GM23338 (cell line): ENCODE data around the gene CNTNAP5. TPM values are rescaled to one million over a fixed set of nuclear protein-coding genes. Genes with fewer than 3 reads are reported as not detected.
A peak's percentile ranks its signal among the peaks of the same experiment; 100 is the strongest.

Experiments
- ATAC-seq: fragments of 200-7000 bp; cut with Tn5 transposase; 3 replicates; pipeline ENCODE4 v1.9.1; 2020
- DNase-seq: peaks from one replicate; pipeline ENCODE4 v3.0.0-alpha.2; 2015; ENCODE audit warnings: low spot score
- H2AFZ ChIP-seq: fragments of 200-600 bp; sonication (generic); 2 replicates; pipeline ENCODE4 v1.8.0; 2016; ENCODE audit warnings: antibody characterized with exemption, mild to moderate bottlenecking, moderate library complexity
- H3F3A ChIP-seq: fragments of 200-600 bp; sonication (generic); replicated peaks from 2 replicates; pipeline ENCODE4 v1.8.0; 2017; ENCODE audit warnings: antibody characterized with exemption, mixed run types, low read depth
- H3K27ac ChIP-seq: fragments of 200-600 bp; sonication (generic); 2 replicates; pipeline ENCODE4 v1.6.1; 2016; ENCODE audit warnings: low read depth
- H3K27me3 ChIP-seq: fragments of 200-600 bp; sonication (generic); 2 replicates; pipeline ENCODE4 v1.8.0; 2016; ENCODE audit warnings: mild to moderate bottlenecking, mixed run types, moderate library complexity; ENCODE audit not compliant: insufficient read depth
- H3K36me3 ChIP-seq: fragments of 200-600 bp; sonication (generic); 2 replicates; pipeline ENCODE4 v1.8.0; 2016; ENCODE audit warnings: mild to moderate bottlenecking; ENCODE audit not compliant: insufficient read depth
- H3K4me1 ChIP-seq: fragments of 200-600 bp; sonication (generic); 2 replicates; pipeline ENCODE4 v1.8.0; 2016; ENCODE audit warnings: mild to moderate bottlenecking, moderate library complexity; ENCODE audit not compliant: insufficient read depth
- H3K4me2 ChIP-seq: fragments of 200-600 bp; sonication (generic); 2 replicates; pipeline ENCODE4 v1.7.1; 2017; ENCODE audit warnings: mixed run types
- H3K4me3 ChIP-seq: fragments of 200-600 bp; sonication (generic); 2 replicates; pipeline ENCODE4 v1.6.1; 2016; ENCODE audit warnings: mixed run types
- H3K79me2 ChIP-seq: fragments of 200-600 bp; sonication (generic); replicated peaks from 2 replicates; pipeline ENCODE4 v1.8.0; 2017; ENCODE audit warnings: mild to moderate bottlenecking; ENCODE audit not compliant: insufficient read depth
- H3K9me2 ChIP-seq: fragments of 200-600 bp; sonication (generic); 2 replicates; pipeline ENCODE4 v1.8.0; 2017; ENCODE audit not compliant: insufficient read depth
- H4K20me1 ChIP-seq: fragments of 200-600 bp; sonication (generic); replicated peaks from 2 replicates; pipeline ENCODE4 v1.8.0; 2017; ENCODE audit warnings: mild to moderate bottlenecking; ENCODE audit not compliant: insufficient read depth
- H3K27ac Mint-ChIP-seq: 2 replicates; pipeline ENCODE4 v1.8.0; 2020; ENCODE audit warnings: inconsistent platforms, mild to moderate bottlenecking, moderate library complexity, mixed read lengths
- H3K27me3 Mint-ChIP-seq: 3 replicates; pipeline ENCODE4 v1.8.0; 2022; ENCODE audit warnings: low read depth, mild to moderate bottlenecking, moderate library complexity, mixed read lengths, inconsistent platforms; ENCODE audit not compliant: insufficient read depth, poor library complexity
- H3K36me3 Mint-ChIP-seq: 3 replicates; pipeline ENCODE4 v1.8.0; 2021; ENCODE audit warnings: low read depth, mild to moderate bottlenecking, inconsistent platforms, moderate library complexity, mixed read lengths
- H3K4me1 Mint-ChIP-seq: 3 replicates; pipeline ENCODE4 v1.8.0; 2020; ENCODE audit warnings: mild to moderate bottlenecking, inconsistent platforms, mixed read lengths
- H3K4me3 Mint-ChIP-seq: 3 replicates; pipeline ENCODE4 v1.8.0; 2021; ENCODE audit warnings: moderate library complexity, mild to moderate bottlenecking, inconsistent platforms, mixed read lengths
- H3K9me3 Mint-ChIP-seq: 3 replicates; pipeline ENCODE4 v1.8.0; 2020; ENCODE audit warnings: moderate library complexity, mild to moderate bottlenecking, inconsistent platforms, mixed read lengths
- CREB1 ChIP-seq: fragments of 250-450 bp; sonication (Bioruptor Pico); IDR thresholded peaks from 2 replicates; pipeline ENCODE4 v1.5.0; 2020; ENCODE audit warnings: low read depth, mild to moderate bottlenecking, moderate library complexity
- EZH2 ChIP-seq: fragments of 200-600 bp; sonication (generic); IDR thresholded peaks from one replicate; pipeline ENCODE4 v1.8.0; 2017; ENCODE audit warnings: antibody characterized with exemption, mild to moderate bottlenecking, low read depth; ENCODE audit not compliant: unreplicated experiment
- EZH2phosphoT487 ChIP-seq: fragments of 200-600 bp; sonication (generic); IDR thresholded peaks from one replicate; pipeline ENCODE4 v1.8.1; 2018; ENCODE audit warnings: antibody characterized with exemption; ENCODE audit not compliant: unreplicated experiment
- JUNB ChIP-seq: IDR thresholded peaks from one replicate; pipeline ENCODE4 v1.6.1; 2016; ENCODE audit warnings: antibody characterized with exemption; ENCODE audit not compliant: unreplicated experiment
- NANOG ChIP-seq: IDR thresholded peaks from 2 replicates; pipeline ENCODE4 v1.6.1; 2016; ENCODE audit warnings: antibody characterized with exemption, borderline replicate concordance
- STAT1 ChIP-seq: IDR thresholded peaks from one replicate; pipeline ENCODE4 v1.6.1; 2016; ENCODE audit warnings: antibody characterized with exemption; ENCODE audit not compliant: unreplicated experiment
- ZNF114 ChIP-seq: fragments of 250-450 bp; sonication (Bioruptor Pico); IDR thresholded peaks from 2 replicates; pipeline ENCODE4 v1.5.0; 2020; ENCODE audit warnings: mild to moderate bottlenecking, moderate library complexity
- ZNF331 ChIP-seq: fragments of 250-450 bp; sonication (Bioruptor Pico); IDR thresholded peaks from 2 replicates; pipeline ENCODE4 v1.5.0; 2020; ENCODE audit warnings: low read depth, mild to moderate bottlenecking, moderate library complexity
- polyA plus RNA-seq: library from polyadenylated mRNA; unstranded; fragments of >200 nt; fragmentation: Nextera tagmentation; extraction: Ambion mirVana; gene quantifications from 2 replicates; pipeline ENCODE4 v1.2.1, GENCODE V29; 2016
- total RNA-seq: library from RNA; depleted of rRNA; stranded (reverse); fragments of >200 nt; shearing (Covaris generic); gene quantifications from 2 replicates; pipeline ENCODE4 v1.2.3, GENCODE V29; 2014
- TF ChIP-seq, protein P1 (sequence below): fragments of 250-450 bp; sonication (Bioruptor Pico); IDR thresholded peaks from 2 replicates; pipeline ENCODE4 v1.5.0; 2020; ENCODE audit warnings: mild to moderate bottlenecking, moderate library complexity
- TF ChIP-seq, protein P2 (sequence below), 2 experiments: fragments of 200-600 bp in 1 of 2; sonication (generic) in 1 of 2; conservative IDR thresholded peaks; 2 replicates each; pipeline versions ENCODE4 v1.5.1 to v1.6.1; 2016 to 2017; ENCODE audit warnings: antibody characterized with exemption in 2 of 2, low read depth in 2 of 2, mild to moderate bottlenecking in 2 of 2, moderate library complexity in 1 of 2

Gene CNTNAP5
- total and polyA plus RNA-seq, 2 experiments from 2014 or later: 0.49 to 0.50 TPM

GRCh38 chr2:124316881-124317605 is 292.0 kb downstream of the CNTNAP5 start (continued):
- TF ChIP-seq, protein P1, sequence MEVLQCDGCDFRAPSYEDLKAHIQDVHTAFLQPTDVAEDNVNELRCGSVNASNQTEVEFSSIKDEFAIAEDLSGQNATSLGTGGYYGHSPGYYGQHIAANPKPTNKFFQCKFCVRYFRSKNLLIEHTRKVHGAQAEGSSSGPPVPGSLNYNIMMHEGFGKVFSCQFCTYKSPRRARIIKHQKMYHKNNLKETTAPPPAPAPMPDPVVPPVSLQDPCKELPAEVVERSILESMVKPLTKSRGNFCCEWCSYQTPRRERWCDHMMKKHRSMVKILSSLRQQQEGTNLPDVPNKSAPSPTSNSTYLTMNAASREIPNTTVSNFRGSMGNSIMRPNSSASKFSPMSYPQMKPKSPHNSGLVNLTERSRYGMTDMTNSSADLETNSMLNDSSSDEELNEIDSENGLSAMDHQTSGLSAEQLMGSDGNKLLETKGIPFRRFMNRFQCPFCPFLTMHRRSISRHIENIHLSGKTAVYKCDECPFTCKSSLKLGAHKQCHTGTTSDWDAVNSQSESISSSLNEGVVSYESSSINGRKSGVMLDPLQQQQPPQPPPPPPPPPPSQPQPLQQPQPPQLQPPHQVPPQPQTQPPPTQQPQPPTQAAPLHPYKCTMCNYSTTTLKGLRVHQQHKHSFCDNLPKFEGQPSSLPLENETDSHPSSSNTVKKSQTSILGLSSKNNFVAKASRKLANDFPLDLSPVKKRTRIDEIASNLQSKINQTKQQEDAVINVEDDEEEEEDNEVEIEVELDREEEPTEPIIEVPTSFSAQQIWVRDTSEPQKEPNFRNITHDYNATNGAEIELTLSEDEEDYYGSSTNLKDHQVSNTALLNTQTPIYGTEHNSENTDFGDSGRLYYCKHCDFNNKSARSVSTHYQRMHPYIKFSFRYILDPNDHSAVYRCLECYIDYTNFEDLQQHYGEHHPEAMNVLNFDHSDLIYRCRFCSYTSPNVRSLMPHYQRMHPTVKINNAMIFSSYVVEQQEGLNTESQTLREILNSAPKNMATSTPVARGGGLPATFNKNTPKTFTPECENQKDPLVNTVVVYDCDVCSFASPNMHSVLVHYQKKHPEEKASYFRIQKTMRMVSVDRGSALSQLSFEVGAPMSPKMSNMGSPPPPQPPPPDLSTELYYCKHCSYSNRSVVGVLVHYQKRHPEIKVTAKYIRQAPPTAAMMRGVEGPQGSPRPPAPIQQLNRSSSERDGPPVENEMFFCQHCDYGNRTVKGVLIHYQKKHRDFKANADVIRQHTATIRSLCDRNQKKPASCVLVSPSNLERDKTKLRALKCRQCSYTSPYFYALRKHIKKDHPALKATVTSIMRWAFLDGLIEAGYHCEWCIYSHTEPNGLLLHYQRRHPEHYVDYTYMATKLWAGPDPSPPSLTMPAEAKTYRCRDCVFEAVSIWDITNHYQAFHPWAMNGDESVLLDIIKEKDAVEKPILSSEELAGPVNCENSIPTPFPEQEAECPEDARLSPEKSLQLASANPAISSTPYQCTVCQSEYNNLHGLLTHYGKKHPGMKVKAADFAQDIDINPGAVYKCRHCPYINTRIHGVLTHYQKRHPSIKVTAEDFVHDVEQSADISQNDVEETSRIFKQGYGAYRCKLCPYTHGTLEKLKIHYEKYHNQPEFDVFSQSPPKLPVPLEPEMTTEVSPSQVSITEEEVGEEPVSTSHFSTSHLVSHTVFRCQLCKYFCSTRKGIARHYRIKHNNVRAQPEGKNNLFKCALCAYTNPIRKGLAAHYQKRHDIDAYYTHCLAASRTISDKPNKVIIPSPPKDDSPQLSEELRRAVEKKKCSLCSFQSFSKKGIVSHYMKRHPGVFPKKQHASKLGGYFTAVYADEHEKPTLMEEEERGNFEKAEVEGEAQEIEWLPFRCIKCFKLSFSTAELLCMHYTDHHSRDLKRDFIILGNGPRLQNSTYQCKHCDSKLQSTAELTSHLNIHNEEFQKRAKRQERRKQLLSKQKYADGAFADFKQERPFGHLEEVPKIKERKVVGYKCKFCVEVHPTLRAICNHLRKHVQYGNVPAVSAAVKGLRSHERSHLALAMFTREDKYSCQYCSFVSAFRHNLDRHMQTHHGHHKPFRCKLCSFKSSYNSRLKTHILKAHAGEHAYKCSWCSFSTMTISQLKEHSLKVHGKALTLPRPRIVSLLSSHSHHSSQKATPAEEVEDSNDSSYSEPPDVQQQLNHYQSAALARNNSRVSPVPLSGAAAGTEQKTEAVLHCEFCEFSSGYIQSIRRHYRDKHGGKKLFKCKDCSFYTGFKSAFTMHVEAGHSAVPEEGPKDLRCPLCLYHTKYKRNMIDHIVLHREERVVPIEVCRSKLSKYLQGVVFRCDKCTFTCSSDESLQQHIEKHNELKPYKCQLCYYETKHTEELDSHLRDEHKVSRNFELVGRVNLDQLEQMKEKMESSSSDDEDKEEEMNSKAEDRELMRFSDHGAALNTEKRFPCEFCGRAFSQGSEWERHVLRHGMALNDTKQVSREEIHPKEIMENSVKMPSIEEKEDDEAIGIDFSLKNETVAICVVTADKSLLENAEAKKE (CRISPR knock-in tag): no peak
- TF ChIP-seq CREB1 (CRISPR knock-in tag): no peak
- TF ChIP-seq, protein P2, sequence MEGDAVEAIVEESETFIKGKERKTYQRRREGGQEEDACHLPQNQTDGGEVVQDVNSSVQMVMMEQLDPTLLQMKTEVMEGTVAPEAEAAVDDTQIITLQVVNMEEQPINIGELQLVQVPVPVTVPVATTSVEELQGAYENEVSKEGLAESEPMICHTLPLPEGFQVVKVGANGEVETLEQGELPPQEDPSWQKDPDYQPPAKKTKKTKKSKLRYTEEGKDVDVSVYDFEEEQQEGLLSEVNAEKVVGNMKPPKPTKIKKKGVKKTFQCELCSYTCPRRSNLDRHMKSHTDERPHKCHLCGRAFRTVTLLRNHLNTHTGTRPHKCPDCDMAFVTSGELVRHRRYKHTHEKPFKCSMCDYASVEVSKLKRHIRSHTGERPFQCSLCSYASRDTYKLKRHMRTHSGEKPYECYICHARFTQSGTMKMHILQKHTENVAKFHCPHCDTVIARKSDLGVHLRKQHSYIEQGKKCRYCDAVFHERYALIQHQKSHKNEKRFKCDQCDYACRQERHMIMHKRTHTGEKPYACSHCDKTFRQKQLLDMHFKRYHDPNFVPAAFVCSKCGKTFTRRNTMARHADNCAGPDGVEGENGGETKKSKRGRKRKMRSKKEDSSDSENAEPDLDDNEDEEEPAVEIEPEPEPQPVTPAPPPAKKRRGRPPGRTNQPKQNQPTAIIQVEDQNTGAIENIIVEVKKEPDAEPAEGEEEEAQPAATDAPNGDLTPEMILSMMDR (conservative IDR thresholded peaks at IDR 0.05; ENCODE audit: low read depth in 2 of 2): no peak

DNA sequence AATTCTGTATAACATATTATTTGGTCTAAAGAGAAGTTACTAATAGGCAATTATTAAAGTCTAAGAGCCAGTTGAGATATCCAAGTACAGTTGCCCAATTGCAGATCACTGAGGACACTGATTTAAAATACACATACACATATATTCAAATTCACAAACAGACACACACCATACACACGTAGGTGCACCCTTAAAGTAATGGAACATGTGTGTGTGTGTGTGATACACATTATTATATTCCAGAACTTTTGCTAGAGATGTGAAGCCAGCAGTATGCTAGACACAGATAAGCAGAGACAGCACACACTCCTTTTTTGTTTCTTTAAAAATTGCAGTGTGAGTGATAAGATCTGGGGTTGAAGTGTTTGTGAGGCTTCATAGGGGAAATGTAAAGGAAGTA is 292.5 kb downstream of the CNTNAP5 start:
- H3K4me1 Mint-ChIP-seq: peaks cover 20% of the 10 kb centered on the region
- TF ChIP-seq EZH2phosphoT487: no peak
- TF ChIP-seq EZH2: no peak
- TF ChIP-seq ZNF331 (CRISPR knock-in tag): no peak
- no peak for TF ChIP-seq JUNB
- TF ChIP-seq ZNF114 (CRISPR knock-in tag): no peak
- TF ChIP-seq CREB1 (CRISPR knock-in tag): no peak
- TF ChIP-seq STAT1: no peak
- no peak for TF ChIP-seq NANOG

More for the DNA sequence above, 292.5 kb downstream of the CNTNAP5 start:
- Histone ChIP-seq H3F3A (no peaks in the 10 kb centered on the region), H3K27ac (no peak overlapping the region), H3K79me2 (no peaks in the 10 kb centered on the region), H3K9me2 (no peaks in the 10 kb centered on the region), H3K4me1 (peaks cover 8% of the 10 kb centered on the region), H3K4me2 (no peak overlapping the region), H3K36me3 (no peaks in the 10 kb centered on the region), H4K20me1 (no peaks in the 10 kb centered on the region), H2AFZ (peak overlapping the region; percentile 28; the same call in 1 of the 2 replicates), H3K27me3 (no peaks in the 10 kb centered on the region), H3K4me3 (no peak overlapping the region)
- Mint-ChIP-seq H3K4me3 (no peak overlapping the region), H3K36me3 (no peaks in the 10 kb centered on the region), H3K27me3 (no peaks in the 10 kb centered on the region), H3K27ac (no peak overlapping the region), H3K9me3 (no peaks in the 10 kb centered on the region; the same call in 2 of the 3 replicates)
- ATAC-seq (no peak), DNase-seq (no peak)
